ENCODE data around the gene CAP1. TPM values are rescaled to one million over a fixed set of nuclear protein-coding genes. Genes with fewer than 3 reads are reported as not detected.

Gene CAP1
- polyA plus RNA-seq, 2 donors = 72.0 to 168 TPM

- Histone ChIP-seq H3K4me1 (ENCODE audit: control insufficient read depth in 2 of 2, insufficient read depth in 2 of 2, low read length in 1 of 2) (no peaks in the 10 kb centered on the region), H3K27me3 (ENCODE audit: control insufficient read depth in 1 of 2, insufficient read depth in 2 of 2, low read length in 2 of 2) (no peaks in the 10 kb centered on the region), H3K27ac (ENCODE audit: low read depth in 2 of 2, low read length in 1 of 2) (no peak overlapping the region), H3K36me3 (ENCODE audit: control insufficient read depth in 2 of 2, insufficient read depth in 2 of 2, low read length in 1 of 2) (no peaks in the 10 kb centered on the region), H3K4me3 (ENCODE audit: low read depth in 1 of 2, low read length in 2 of 2) (no peak overlapping the region), H3K9me3 (ENCODE audit: control insufficient read depth in 2 of 2, insufficient read depth in 1 of 2, low read depth in 1 of 2, low read length in 1 of 2) (no peaks in the 10 kb centered on the region)
- 79 to 89% methylated on average over 1 of the region's 1 CpG for WGBS, 2 donors
Observed at GRCh38 chr1:40105028-40105427, 64.5 kb downstream of the CAP1 start.

DNA sequence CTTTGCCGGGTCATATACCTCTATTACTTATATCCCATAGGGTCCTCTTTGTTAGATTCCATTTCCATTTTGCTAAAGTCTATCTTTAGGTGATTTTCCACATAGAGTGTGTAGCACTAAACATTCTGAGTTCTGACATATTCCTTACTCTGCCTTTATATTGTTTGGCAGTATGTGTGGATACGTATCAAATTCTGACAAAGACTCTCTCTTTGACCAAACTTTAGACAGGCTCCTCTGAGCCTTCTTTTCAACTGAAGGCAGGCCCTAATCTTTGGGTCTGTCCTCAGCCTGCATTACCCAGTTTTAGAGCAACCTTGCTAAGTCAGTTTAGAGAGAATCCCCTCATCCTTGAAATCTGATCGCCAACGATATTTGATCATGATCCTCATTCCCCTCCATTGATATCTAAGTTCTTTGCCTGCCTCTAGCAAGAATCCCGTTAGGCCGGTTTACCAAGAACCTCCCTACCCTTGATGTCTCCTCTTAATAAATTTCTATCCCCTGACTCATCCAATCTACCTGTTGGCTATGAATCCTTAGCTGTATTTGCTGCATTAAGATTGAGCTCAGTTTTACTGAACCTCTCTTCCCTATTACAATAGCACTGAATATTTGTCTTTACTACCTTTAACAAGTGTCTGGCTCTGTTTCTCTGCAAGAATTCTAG is 66.9 kb downstream of the CAP1 start:
- H3K27ac ChIP-seq (ENCODE audit: low read depth in 2 of 2, low read length in 1 of 2) = no peak overlapping the region
- 59 to 69% methylated on average over 6 of the region's 6 CpGs for WGBS, 2 donors
- H3K27me3 ChIP-seq (ENCODE audit: control insufficient read depth in 1 of 2, insufficient read depth in 2 of 2, low read length in 2 of 2) = no peaks in the 10 kb centered on the region
- no peaks in the 10 kb centered on the region for H3K4me1 ChIP-seq (ENCODE audit: control insufficient read depth in 2 of 2, insufficient read depth in 2 of 2, low read length in 1 of 2)
- no peaks in the 10 kb centered on the region for H3K36me3 ChIP-seq (ENCODE audit: control insufficient read depth in 2 of 2, insufficient read depth in 2 of 2, low read length in 1 of 2)
- H3K4me3 ChIP-seq (ENCODE audit: low read depth in 1 of 2, low read length in 2 of 2) = no peak overlapping the region
- H3K9me3 ChIP-seq (ENCODE audit: control insufficient read depth in 2 of 2, insufficient read depth in 1 of 2, low read depth in 1 of 2, low read length in 1 of 2) = no peaks in the 10 kb centered on the region

DNA sequence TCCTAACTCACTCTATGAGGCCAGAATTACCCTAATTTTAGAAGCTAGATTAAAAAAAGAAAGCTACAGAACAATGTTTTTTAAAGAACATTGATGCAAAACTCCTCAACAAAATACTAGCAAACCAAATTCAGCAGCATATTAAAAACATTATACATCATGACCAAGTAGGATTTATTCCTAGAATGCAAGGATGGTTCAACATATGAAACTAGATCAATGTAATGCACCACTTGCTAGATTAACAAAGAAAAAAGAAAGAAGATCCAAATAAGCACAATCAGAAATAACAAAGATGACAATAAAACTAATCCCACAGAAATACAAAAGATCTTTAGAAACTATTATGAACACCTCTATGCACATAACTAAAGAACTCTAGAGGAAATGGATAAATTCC is 69.9 kb downstream of the CAP1 start:
- Histone ChIP-seq H3K27me3 (ENCODE audit: control insufficient read depth in 1 of 2, insufficient read depth in 2 of 2, low read length in 2 of 2) (no peaks in the 10 kb centered on the region), H3K4me3 (ENCODE audit: low read depth in 1 of 2, low read length in 2 of 2) (no peak overlapping the region), H3K36me3 (ENCODE audit: control insufficient read depth in 2 of 2, insufficient read depth in 2 of 2, low read length in 1 of 2) (no peaks in the 10 kb centered on the region), H3K9me3 (ENCODE audit: control insufficient read depth in 2 of 2, insufficient read depth in 1 of 2, low read depth in 1 of 2, low read length in 1 of 2) (no peaks in the 10 kb centered on the region), H3K4me1 (ENCODE audit: control insufficient read depth in 2 of 2, insufficient read depth in 2 of 2, low read length in 1 of 2) (no peaks in the 10 kb centered on the region), H3K27ac (ENCODE audit: low read depth in 2 of 2, low read length in 1 of 2) (no peak overlapping the region)

DNA sequence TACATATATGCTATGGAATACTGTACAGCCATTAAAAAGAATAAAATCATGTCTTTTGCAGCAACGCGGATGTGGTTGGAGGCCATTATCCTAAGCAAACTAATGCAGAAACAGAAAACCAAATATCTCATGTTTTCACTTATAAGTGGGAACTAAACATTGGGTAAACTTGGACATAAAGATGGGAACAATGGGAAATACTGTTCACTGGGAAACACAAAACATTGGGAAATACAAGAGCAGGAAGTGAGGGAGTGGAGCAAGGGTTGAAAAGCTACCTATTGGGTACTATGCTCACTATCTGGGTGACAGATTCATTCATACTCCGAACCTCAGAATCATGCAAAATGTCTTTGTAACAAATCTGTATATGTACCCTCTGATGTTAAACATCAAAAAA is 73.9 kb downstream of the CAP1 start:
- Histone ChIP-seq H3K27ac (ENCODE audit: low read depth in 2 of 2, low read length in 1 of 2) (no peak overlapping the region), H3K4me1 (ENCODE audit: control insufficient read depth in 2 of 2, insufficient read depth in 2 of 2, low read length in 1 of 2) (no peaks in the 10 kb centered on the region), H3K36me3 (ENCODE audit: control insufficient read depth in 2 of 2, insufficient read depth in 2 of 2, low read length in 1 of 2) (no peaks in the 10 kb centered on the region), H3K9me3 (ENCODE audit: control insufficient read depth in 2 of 2, insufficient read depth in 1 of 2, low read depth in 1 of 2, low read length in 1 of 2) (no peaks in the 10 kb centered on the region), H3K4me3 (ENCODE audit: low read depth in 1 of 2, low read length in 2 of 2) (no peak overlapping the region), H3K27me3 (ENCODE audit: control insufficient read depth in 1 of 2, insufficient read depth in 2 of 2, low read length in 2 of 2) (no peaks in the 10 kb centered on the region)
- WGBS, 2 donors = 91 to 92% methylated on average over 3 of the region's 3 CpGs

- 83% methylated on average over 7 of the region's 7 CpGs for WGBS, 2 donors
- Histone ChIP-seq H3K36me3 (ENCODE audit: control insufficient read depth in 2 of 2, insufficient read depth in 2 of 2, low read length in 1 of 2) (no peaks in the 10 kb centered on the region), H3K4me3 (ENCODE audit: low read depth in 1 of 2, low read length in 2 of 2) (no peak overlapping the region), H3K27me3 (ENCODE audit: control insufficient read depth in 1 of 2, insufficient read depth in 2 of 2, low read length in 2 of 2) (no peaks in the 10 kb centered on the region), H3K4me1 (ENCODE audit: control insufficient read depth in 2 of 2, insufficient read depth in 2 of 2, low read length in 1 of 2) (no peaks in the 10 kb centered on the region), H3K9me3 (ENCODE audit: control insufficient read depth in 2 of 2, insufficient read depth in 1 of 2, low read depth in 1 of 2, low read length in 1 of 2) (no peaks in the 10 kb centered on the region), H3K27ac (ENCODE audit: low read depth in 2 of 2, low read length in 1 of 2) (no peak overlapping the region)
Observed at GRCh38 chr1:40120128-40120527, 79.6 kb downstream of the CAP1 start.

Other genes starting within 250 kb of the CAP1 start
- 10 to 100 TPM; 15.0 to 24.1 TPM for gene TRIT1, start 157.2 kb upstream of the CAP1 start, polyA plus RNA-seq
- gene MYCL, start 138.8 kb upstream of the CAP1 start, polyA plus RNA-seq = 1 to 10 TPM; 5.1 to 9.5 TPM
- gene MFSD2A, start 85.6 kb upstream of the CAP1 start, polyA plus RNA-seq = 10 to 100 TPM; 14.5 to 30.4 TPM
- 10 to 100 TPM; 20.3 to 25.1 TPM for gene PPT1, start 56.5 kb downstream of the CAP1 start, polyA plus RNA-seq
- 1 to 10 TPM; 4.7 to 5.6 TPM for gene RLF, start 120.7 kb downstream of the CAP1 start, polyA plus RNA-seq
- gene TMCO2, start 207.2 kb downstream of the CAP1 start, polyA plus RNA-seq = not detected
- 10 to 100 TPM; 14.4 to 18.7 TPM for gene ZMPSTE24, start 217.5 kb downstream of the CAP1 start, polyA plus RNA-seq

Data from esophagus (tissue), 2 donors.